PC-9 (cell line): ENCODE results near the gene B3GALT6. TPM values are rescaled to one million over a fixed set of nuclear protein-coding genes. Genes with fewer than 3 reads are reported as not detected.

Experiments
- BruUV-seq: library from RNA; stranded (reverse); fragments of 400-500 nt; replicated peaks from 2 replicates; lab custom pipeline; 2021; lab: Mats Ljungman, UMichigan
- CTCF ChIA-PET: fragments of 300-600 bp; sonication (Branson Sonifier 250); formaldehyde crosslinking; loops from one replicate; lab custom pipeline; 2022; ENCODE audit warnings: antibody characterized with exemption; lab: Charles Lee
- POLR2A ChIA-PET: fragments of 300-600 bp; sonication (Branson Sonifier 250); formaldehyde crosslinking; loops from one replicate; lab custom pipeline; 2022; ENCODE audit warnings: antibody characterized with exemption; ENCODE audit not compliant: unreplicated experiment; lab: Charles Lee
- DNase-seq, 2 experiments: peaks; one replicate each; pipeline versions ENCODE4 v3.0.0 to v3.0.0-alpha.2; 2015 to 2022; ENCODE audit warnings: mixed read lengths in 1 of 2
- H2AFZ ChIP-seq: fragments of 200-600 bp; sonication (generic); 2 replicates; pipeline ENCODE4 v1.8.1; 2017; ENCODE audit warnings: antibody characterized with exemption
- H3F3A ChIP-seq: fragments of 200-600 bp; sonication (generic); 2 replicates; pipeline ENCODE4 v1.8.1; 2017; ENCODE audit warnings: antibody characterized with exemption, mild to moderate bottlenecking, low read depth; ENCODE audit not compliant: insufficient read depth
- H3K27ac ChIP-seq: fragments of 200-600 bp; sonication (generic); 2 replicates; pipeline ENCODE4 v1.6.1; 2016; ENCODE audit warnings: mixed run types
- H3K27me3 ChIP-seq: fragments of 200-600 bp; sonication (generic); 2 replicates; pipeline ENCODE4 v1.6.1; 2016; ENCODE audit warnings: low read depth, mixed run types; ENCODE audit not compliant: insufficient read depth
- H3K36me3 ChIP-seq: fragments of 200-600 bp; sonication (generic); 2 replicates; pipeline ENCODE4 v1.6.1; 2016; ENCODE audit warnings: low read depth, mixed run types
- H3K4me1 ChIP-seq: fragments of 200-600 bp; sonication (generic); replicated peaks from 2 replicates; pipeline ENCODE4 v1.6.1; 2016; ENCODE audit warnings: mixed run types; ENCODE audit not compliant: insufficient read depth
- H3K4me2 ChIP-seq: fragments of 200-600 bp; sonication (generic); 2 replicates; pipeline ENCODE4 v1.6.1; 2017; ENCODE audit warnings: mixed run types
- H3K4me3 ChIP-seq: fragments of 200-600 bp; sonication (generic); 2 replicates; pipeline ENCODE4 v1.6.1; 2016; ENCODE audit warnings: mixed run types
- H3K79me2 ChIP-seq: fragments of 200-600 bp; sonication (generic); 2 replicates; pipeline ENCODE4 v1.6.1; 2017; ENCODE audit warnings: low read depth, mixed run types
- H3K9me2 ChIP-seq: fragments of 200-600 bp; sonication (generic); 2 replicates; pipeline ENCODE4 v1.8.1; 2017; ENCODE audit warnings: mild to moderate bottlenecking; ENCODE audit not compliant: insufficient read depth
- H3K9me3 ChIP-seq: fragments of 200-600 bp; sonication (generic); 2 replicates; pipeline ENCODE4 v1.8.1; 2016; ENCODE audit warnings: low read depth; ENCODE audit not compliant: insufficient read depth
- H4K20me1 ChIP-seq: fragments of 200-600 bp; sonication (generic); 2 replicates; pipeline ENCODE4 v1.8.1; 2017; ENCODE audit not compliant: insufficient read depth
- EZH2 ChIP-seq: fragments of 200-600 bp; sonication (generic); IDR thresholded peaks from 2 replicates; pipeline ENCODE4 v1.8.0; 2017; ENCODE audit warnings: antibody characterized with exemption, low read depth
- intact Hi-C: fragments of 100-400 bp; cut with micrococcal nuclease; formaldehyde crosslinking; loops from one replicate; pipeline ENCODE4 v1.10.0; 2022; ENCODE audit not compliant: unreplicated experiment
- total RNA-seq: library from RNA; stranded (reverse); gene quantifications from 2 replicates; pipeline ENCODE4 v1.2.3, GENCODE V29; 2021
- TF ChIP-seq, protein P1 (sequence below): fragments of 200-600 bp; sonication (generic); conservative IDR thresholded peaks from 2 replicates; pipeline ENCODE4 v1.6.1; 2017; ENCODE audit warnings: mixed run types, antibody characterized with exemption, mild to moderate bottlenecking, moderate library complexity

The B3GALT6 gene
- total RNA-seq, 1 experiment from 2014 or later = 16.2 TPM

DNA sequence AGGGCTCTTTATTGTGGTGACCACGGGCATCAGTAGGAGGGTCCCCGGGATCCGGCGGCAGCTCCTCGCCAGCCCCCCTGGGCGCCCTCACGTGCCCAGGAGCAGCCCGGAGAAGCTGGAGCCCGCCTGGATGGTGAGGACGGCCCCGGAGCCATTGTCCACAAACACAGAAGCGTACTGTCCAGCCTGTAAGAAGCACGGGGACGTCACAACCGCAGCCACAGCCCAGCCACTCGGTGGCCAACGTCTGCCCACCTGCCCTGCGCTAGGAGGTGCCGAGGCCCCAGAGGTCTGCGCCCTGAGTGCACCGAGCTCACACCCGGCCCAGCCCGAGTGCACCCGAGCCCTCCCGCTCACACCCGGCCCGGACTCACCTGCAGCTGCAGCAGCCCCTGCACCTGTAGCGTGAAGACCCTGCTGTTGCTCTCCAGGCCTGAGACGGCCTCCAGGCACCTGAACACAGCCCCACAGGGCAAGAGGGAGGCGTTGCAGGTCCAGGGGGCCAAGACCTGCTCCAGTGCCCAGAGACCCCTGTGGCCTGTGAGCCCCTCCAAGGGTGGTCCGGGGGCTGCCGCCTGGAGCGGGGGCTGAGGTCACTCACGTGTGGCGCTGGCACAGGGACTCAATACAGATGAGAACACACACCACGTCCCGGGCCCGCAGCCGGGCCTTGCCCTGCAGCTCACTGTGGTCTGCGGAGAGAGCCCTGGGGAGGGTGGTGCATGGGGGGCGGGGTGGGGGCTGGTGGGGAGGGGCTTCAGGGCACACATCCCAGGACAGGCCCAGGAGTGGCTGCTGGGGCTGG lies 10.6 kb downstream of the B3GALT6 start:
- H3K9me3 ChIP-seq = no peaks in the 10 kb centered on the region
- POLR2A ChIA-PET = no interaction called here
- H3K4me2 ChIP-seq = no peak overlapping the region
- no peaks in the 10 kb centered on the region for H4K20me1 ChIP-seq
- H3K9me2 ChIP-seq = no peaks in the 10 kb centered on the region
- CTCF ChIA-PET = no interaction called here
- no peak for TF ChIP-seq EZH2
- TF ChIP-seq, protein P1, sequence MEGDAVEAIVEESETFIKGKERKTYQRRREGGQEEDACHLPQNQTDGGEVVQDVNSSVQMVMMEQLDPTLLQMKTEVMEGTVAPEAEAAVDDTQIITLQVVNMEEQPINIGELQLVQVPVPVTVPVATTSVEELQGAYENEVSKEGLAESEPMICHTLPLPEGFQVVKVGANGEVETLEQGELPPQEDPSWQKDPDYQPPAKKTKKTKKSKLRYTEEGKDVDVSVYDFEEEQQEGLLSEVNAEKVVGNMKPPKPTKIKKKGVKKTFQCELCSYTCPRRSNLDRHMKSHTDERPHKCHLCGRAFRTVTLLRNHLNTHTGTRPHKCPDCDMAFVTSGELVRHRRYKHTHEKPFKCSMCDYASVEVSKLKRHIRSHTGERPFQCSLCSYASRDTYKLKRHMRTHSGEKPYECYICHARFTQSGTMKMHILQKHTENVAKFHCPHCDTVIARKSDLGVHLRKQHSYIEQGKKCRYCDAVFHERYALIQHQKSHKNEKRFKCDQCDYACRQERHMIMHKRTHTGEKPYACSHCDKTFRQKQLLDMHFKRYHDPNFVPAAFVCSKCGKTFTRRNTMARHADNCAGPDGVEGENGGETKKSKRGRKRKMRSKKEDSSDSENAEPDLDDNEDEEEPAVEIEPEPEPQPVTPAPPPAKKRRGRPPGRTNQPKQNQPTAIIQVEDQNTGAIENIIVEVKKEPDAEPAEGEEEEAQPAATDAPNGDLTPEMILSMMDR = no peak
- peaks cover 12% of the 10 kb centered on the region; the same call in 1 of the 2 replicates for H3F3A ChIP-seq
- H3K4me1 ChIP-seq = peaks cover 21% of the 10 kb centered on the region
- no peaks in the 10 kb centered on the region for H3K36me3 ChIP-seq
- no peak overlapping the region for H3K4me3 ChIP-seq
- no peaks in the 10 kb centered on the region for H3K79me2 ChIP-seq
- no peak overlapping the region for H2AFZ ChIP-seq
- BruUV-seq = no TSS peak
- H3K27me3 ChIP-seq = no peaks in the 10 kb centered on the region
- no peak overlapping the region for H3K27ac ChIP-seq
- intact Hi-C loops = no loop called here
- DNase-seq = no peak

DNA sequence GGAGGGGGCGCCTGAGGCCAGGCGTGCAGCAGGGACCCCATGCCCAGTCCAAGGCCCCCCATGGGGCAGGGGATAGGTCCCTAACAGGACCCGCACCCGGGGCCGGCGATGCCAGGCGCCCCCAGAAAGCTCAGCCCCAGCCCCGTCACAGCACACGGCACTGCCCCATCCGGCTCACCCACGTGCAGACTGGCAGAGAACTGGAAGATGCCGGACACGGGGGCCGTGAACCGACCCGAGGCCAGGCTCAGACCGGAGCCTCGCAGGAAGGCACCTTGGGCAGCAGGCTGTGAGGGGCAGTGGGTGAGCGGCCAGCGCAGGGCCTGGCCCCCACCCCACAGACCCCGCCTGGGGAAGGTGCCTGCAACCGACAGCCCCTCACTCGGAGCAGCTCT lies 11.2 kb downstream of the B3GALT6 start:
- Histone ChIP-seq H3K4me2 (no peak overlapping the region), H3K27me3 (no peaks in the 10 kb centered on the region)
- intact Hi-C loops = no loop called here

DNA sequence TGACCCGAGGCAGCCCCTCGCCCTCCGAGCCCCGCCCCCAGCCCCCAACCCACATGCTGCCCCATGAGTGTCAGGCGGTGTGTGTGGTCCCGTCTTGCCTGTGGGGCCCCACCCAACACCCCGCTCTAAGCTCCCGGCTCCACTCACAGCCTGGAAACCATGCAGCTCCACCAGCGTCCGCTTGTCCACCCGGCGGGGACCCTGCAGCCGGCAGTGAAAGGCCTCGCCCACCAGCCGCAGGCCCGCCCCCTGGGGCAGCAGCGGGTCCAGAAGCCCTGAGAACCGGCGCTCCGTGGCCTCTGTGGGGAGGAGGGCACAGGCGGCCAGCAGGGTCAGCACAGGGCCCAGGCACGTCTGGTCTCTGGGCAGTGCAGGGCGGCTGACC lies 11.8 kb downstream of the B3GALT6 start:
- ChIA-PET CTCF (no interaction called here), POLR2A (no interaction called here)
- Histone ChIP-seq H3K4me3 (no peak overlapping the region), H3K9me2 (no peaks in the 10 kb centered on the region), H2AFZ (no peak overlapping the region), H3K27me3 (no peaks in the 10 kb centered on the region), H4K20me1 (no peaks in the 10 kb centered on the region), H3K27ac (no peak overlapping the region), H3K4me2 (no peak overlapping the region), H3K4me1 (peaks cover 10% of the 10 kb centered on the region), H3K36me3 (no peaks in the 10 kb centered on the region), H3K79me2 (no peaks in the 10 kb centered on the region), H3F3A (peaks cover under 1% of the 10 kb centered on the region; the same call in 1 of the 2 replicates), H3K9me3 (no peaks in the 10 kb centered on the region)
- no peak for DNase-seq
- intact Hi-C loops = no loop called here
- no TSS peak for BruUV-seq
- no peak for TF ChIP-seq EZH2
- TF ChIP-seq, protein P1 = no peak

More for the DNA sequence above, 11.2 kb downstream of the B3GALT6 start:
- Histone ChIP-seq H3K79me2 (no peaks in the 10 kb centered on the region), H3K27ac (no peak overlapping the region), H4K20me1 (no peaks in the 10 kb centered on the region), H3K9me2 (no peaks in the 10 kb centered on the region), H3K36me3 (no peaks in the 10 kb centered on the region), H3K4me1 (peaks cover 15% of the 10 kb centered on the region), H2AFZ (no peak overlapping the region), H3F3A (peaks cover 6% of the 10 kb centered on the region; the same call in 1 of the 2 replicates), H3K4me3 (no peak overlapping the region), H3K9me3 (no peaks in the 10 kb centered on the region)
- ChIA-PET POLR2A (no interaction called here), CTCF (no interaction called here)
- no peak for DNase-seq
- BruUV-seq = no TSS peak
- TF ChIP-seq EZH2 = no peak
- TF ChIP-seq, protein P1 = no peak
